GM18511 (cell line): ENCODE measurements around the gene CAB39L.

Experiments used
- ATAC-seq: cut with Tn5 transposase; IDR thresholded peaks from one replicate; pipeline ENCODE4 v1.9.1; 2021; ENCODE audit warnings: mild to moderate bottlenecking, moderate library complexity; ENCODE audit not compliant: unreplicated experiment

Gene CAB39L

DNA sequence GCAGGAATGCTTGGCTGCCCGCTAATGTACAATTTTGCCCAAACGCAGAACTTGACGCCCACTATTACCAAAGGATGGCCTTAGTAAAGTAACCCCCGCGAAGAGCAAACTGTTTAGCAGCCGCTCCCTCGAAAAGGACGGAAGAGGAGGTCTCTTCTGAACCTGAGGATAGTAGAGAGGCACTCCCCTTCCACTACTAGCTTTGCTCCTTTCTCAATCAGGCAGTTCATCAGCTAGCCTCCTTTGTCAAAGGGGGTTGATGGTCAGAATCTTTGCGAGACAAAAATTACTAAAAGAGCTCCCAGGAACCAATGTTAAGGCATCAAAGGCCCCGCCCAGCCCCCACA lies 534 bp downstream of the CAB39L start:
- ATAC-seq = no peak

- no peak for ATAC-seq
Measured at GRCh38 chr13:49441846-49442245, 2.0 kb downstream of the CAB39L start.

DNA sequence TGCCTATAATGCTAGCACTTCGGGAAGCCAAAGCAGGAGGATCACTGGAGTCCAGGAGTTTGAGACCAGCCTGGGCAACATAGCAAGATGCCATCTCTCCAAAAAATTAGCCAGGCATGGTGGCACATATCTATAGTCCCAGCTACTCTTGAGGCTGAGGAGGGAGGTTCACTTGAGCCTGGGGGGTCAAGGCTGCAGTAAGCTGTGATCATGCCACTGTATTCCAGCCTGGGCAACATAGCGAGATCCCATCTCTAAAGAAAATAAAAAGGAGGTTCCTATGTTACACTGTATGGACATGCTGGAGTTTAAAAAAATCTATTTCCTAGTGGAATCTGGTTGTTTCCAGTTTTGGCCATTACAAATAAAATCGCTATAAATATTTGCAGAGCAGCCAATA lies 2.6 kb downstream of the CAB39L start:
- no peak for ATAC-seq

GRCh38 chr13:49439609-49440008 lies 4.3 kb downstream of the CAB39L start:
- no peak for ATAC-seq

DNA sequence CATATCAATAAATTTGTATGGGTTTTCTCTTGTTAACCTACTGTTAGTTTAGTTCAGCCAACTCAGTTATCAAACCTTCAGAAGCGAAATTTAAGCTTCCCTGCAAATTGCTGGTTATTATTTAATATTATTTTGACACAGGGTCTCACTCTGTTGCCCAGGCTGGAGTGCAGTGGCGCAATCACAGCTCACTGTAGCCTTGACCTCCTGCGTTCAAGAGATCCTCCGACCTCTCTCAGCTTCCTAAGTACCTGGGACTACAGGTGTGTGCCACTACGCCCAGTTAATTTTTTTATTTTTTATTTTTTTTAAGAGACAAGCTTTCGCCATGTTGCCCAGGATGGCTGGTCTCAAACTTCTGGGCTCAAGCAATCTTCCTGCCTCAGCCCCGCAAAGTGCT lies 6.2 kb downstream of the CAB39L start:
- ATAC-seq = no peak

DNA sequence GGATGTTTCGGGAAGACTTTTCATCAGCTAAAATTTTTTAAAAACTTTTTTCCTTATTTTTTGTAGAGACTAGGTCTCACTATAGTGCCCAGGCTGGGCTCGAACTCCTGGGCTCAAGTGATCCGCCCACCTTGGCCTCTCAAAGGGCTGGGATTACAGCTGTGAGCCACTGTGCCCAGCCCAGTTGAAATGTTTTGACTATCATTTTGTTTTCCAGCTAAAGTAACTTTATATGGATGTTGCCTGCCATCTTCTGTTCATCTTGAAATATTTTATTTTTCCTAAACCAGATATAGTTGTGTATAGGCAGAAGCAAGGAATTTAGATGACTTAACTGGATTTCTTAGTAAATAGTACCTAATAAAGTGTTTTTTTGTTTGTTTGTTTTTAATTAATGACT lies 7.0 kb downstream of the CAB39L start:
- ATAC-seq = no peak

DNA sequence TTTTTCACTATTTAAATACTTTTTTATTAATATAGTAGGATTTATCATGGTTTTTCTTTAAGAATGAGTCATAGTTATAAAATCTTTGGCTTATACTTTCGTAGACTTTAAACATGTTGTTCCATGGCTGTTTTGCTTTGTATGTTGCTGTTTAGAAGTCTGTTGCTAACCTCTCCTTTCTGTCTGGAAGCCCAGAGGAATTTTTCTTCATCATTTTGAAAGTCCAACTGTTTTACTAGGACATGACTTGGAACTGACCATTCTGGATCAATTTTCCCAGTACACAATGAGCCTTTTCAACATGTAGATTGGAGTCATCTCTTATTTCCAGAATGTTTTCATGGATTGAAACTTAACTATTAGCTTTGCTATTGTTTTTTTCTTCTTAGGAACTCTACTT lies 7.9 kb downstream of the CAB39L start:
- no peak for ATAC-seq

GRCh38 chr13:49429121-49429520 lies 14.7 kb downstream of the CAB39L start:
- ATAC-seq = no peak

GRCh38 chr13:49428041-49428763 lies 15.7 kb downstream of the CAB39L start:
- ATAC-seq = no peak

DNA sequence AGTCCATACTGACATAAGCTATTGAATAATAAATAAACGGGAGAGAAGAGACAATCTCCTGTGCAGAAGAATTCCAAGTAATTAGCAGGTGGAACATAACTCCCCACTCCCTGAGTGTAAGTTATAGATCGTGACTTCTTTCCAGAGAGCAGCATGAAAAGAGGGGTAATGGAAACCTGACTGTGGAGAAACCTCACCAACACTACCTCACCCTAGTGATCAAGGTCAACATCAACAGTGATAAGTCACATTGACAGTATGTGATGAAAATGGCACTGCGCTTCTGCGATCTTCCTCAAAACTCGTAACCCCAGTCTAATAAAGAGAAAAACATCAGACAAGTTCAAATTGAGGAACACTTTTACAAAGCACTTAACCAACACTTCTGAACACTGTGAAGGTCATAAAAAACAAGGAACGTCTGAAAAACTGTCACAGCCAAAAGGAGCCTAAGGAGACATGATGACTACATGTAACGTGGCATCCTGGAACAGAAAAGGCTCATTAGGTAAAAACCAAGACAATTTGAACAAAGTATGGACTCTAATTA lies 19.8 kb downstream of the CAB39L start:
- no peak for ATAC-seq

- ATAC-seq = peak; percentile 76
Measured at GRCh38 chr13:49421391-49421790, 22.5 kb downstream of the CAB39L start.

DNA sequence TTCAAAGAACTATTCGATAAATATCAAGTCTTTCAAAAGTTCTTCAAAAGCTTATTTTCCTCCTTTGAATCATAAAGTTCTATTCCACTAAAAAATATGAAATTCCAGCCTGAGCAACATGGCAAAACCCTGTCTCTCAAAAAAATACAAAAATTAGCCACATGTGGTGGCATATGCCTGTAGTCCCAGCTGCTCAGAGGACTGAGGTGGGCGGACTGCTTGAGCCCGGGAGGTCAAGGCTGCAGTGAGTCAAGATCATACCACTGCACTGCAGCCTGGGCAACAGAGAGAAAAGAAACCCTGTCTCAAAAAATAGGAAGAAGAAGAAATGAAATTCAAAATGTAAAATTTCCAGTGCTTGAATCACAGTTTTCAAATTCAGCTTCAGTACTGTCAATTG lies 24.6 kb downstream of the CAB39L start:
- ATAC-seq = no peak

DNA sequence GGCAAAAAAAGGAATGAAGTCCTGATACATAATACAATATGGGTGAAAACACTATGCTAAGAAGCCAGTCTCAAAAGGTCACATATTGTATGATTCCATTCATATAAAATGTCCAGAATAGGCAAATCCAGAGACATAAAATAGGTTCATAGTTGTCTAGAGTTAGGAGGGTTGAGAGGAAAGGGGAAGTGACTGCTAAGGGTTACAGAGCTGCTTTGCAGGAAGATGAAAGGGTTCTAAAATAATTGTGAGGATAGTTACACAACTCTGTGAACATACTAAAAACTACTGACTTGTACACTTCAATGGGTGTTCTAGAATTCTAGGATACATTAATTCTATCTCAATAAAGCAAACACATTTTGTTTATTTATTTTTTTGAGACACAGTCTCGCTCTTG lies 25.7 kb downstream of the CAB39L start:
- no peak for ATAC-seq

GRCh38 chr13:49417161-49417560 lies 26.7 kb downstream of the CAB39L start:
- no peak for ATAC-seq

- no peak for ATAC-seq
Measured at GRCh38 chr13:49412749-49413148, 31.1 kb downstream of the CAB39L start.

DNA sequence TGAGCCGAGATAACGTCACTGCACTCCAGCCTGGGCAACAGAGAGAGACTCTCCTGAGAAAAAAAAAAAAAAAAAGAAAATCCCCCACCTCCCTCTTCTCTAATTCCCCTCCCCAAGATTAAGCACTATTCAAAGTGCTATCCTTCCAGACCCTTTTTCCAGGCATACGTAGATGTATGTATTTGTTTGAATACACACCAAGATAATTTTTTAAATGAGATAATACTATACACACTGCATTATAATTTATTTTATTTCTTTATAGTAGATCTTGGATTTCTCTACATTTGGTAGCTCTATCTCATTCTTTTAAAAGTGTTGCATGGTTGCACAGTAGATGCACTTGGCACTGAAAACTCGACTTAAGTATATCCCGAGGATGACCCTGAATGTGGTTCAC lies 32.5 kb downstream of the CAB39L start:
- ATAC-seq = no peak

- no peak for ATAC-seq
Measured at GRCh38 chr13:49410477-49410876, 33.4 kb downstream of the CAB39L start.

GRCh38 chr13:49410006-49410405 lies 33.9 kb downstream of the CAB39L start:
- ATAC-seq = no peak

DNA sequence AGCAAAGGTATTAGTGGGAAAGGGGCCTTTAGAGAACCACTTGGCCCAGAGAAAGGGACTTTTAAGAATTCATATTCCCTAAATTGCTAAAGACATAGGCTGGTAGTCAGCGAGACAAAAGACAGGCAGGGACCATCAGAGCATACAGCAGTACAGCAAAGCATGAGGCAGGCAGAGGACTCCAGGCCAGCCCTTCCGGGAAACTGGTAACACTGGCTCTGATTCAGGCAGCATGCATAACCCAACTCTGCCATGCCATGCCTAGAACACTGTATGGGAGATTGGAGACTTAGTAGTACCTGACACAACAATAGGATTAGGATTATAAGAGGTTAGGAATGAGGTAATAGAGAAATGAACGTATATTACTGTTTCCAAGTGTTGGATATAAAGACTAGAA lies 34.9 kb downstream of the CAB39L start:
- no peak for ATAC-seq

DNA sequence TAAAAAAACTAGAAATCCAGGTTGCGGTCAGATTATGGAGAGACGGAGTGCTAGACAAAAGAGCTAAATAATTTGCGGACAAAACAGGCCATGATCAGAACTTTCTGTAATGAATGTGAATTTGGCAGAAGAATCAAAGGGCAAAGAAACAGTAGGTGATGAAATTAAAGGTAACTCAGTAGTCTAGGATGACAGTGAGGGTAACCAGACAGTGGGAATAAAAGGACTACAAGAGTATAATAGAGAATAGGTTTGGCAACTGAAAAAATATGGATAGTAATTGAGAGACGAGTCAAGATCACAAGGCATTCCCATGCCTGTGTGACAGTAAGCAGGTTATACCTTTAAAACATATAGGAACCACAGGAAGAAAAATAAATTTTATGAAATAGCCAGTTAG lies 35.9 kb downstream of the CAB39L start:
- ATAC-seq = no peak

DNA sequence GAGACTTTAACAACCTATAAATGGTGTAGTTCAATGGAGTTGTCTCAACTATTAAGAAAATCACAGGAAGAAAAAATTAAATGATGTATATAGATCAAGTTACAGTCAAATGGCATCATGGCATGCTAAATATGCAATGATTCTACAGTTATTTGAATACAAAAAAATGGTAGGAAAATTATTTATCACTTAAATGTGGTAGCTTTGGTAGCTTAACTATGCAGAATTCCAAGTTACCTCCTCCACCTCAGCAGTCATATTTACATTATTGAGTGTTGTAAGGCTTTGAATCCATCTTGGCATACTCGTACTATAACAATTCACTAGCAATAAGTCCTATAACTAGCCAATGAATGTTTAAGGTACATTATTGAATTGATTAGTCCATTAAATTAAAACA lies 36.8 kb downstream of the CAB39L start:
- ATAC-seq = no peak

GRCh38 chr13:49404703-49405020 lies 39.2 kb downstream of the CAB39L start:
- ATAC-seq = no peak

GRCh38 chr13:49403996-49404702 lies 39.7 kb downstream of the CAB39L start:
- ATAC-seq = no peak
